A549 (cell line): ENCODE data around the gene CCDC97.

ENCODE experiments used
- CBX2 ChIP-seq: fragments of 200-600 bp; sonication (generic); IDR thresholded peaks from 2 replicates; pipeline ENCODE4 v1.6.1; 2016; ENCODE audit warnings: low read depth, mild to moderate bottlenecking, borderline replicate concordance
- CBX8 ChIP-seq: fragments of 200-600 bp; sonication (generic); IDR thresholded peaks from 2 replicates; pipeline ENCODE4 v1.6.1; 2016
- EP300 ChIP-seq, 2 experiments: fragments of >200 bp; sonication (Bioruptor Twin); formaldehyde crosslinking; IDR thresholded peaks; 2 replicates in 1 of 2; 3 replicates in 1 of 2; pipeline ENCODE4 v1.6.1; 2016 to 2017
- HOXA7 ChIP-seq: fragments of 250-450 bp; sonication (Bioruptor Pico); IDR thresholded peaks from 2 replicates; pipeline ENCODE4 v1.5.0; 2020; ENCODE audit warnings: mild to moderate bottlenecking, moderate library complexity
- MAZ ChIP-seq: fragments of 150-350 bp; IDR thresholded peaks from 2 replicates; pipeline ENCODE4 v1.6.1; 2014; ENCODE audit warnings: antibody characterized with exemption, low read depth, low read length, borderline replicate concordance
- NPAS2 ChIP-seq: fragments of 250-450 bp; sonication (Bioruptor Pico); IDR thresholded peaks from 2 replicates; pipeline ENCODE4 v1.8.0; 2022; ENCODE audit warnings: mild to moderate bottlenecking, moderate library complexity, borderline replicate concordance
- POLR2A ChIP-seq: IDR thresholded peaks from 2 replicates; pipeline ENCODE4 v1.6.1; 2012; ENCODE audit warnings: mild to moderate bottlenecking, low read length
- RAD21 ChIP-seq, 2 experiments: fragments of >200 bp in 1 of 2; sonication (Bioruptor Twin) in 1 of 2; formaldehyde crosslinking in 1 of 2; IDR thresholded peaks in 1 of 2; conservative IDR thresholded peaks in 1 of 2; 2 replicates in 1 of 2; 3 replicates in 1 of 2; pipeline ENCODE4 v1.6.1; 2012 to 2018; ENCODE audit warnings: inconsistent platforms in 1 of 2
- RARB ChIP-seq: fragments of 250-450 bp; sonication (Bioruptor Pico); IDR thresholded peaks from 2 replicates; pipeline ENCODE4 v1.8.0; 2021; ENCODE audit warnings: mild to moderate bottlenecking, moderate library complexity
- RNF2 ChIP-seq: fragments of 200-600 bp; sonication (generic); IDR thresholded peaks from 2 replicates; pipeline ENCODE4 v1.6.1; 2016; ENCODE audit warnings: low read depth, mild to moderate bottlenecking, antibody characterized with exemption, moderate library complexity, borderline replicate concordance
- SREBF2 ChIP-seq: fragments of 450-650 bp; IDR thresholded peaks from 2 replicates; pipeline ENCODE4 v1.6.1; 2014; ENCODE audit warnings: mild to moderate bottlenecking, moderate library complexity
- TF ChIP-seq, protein P1 (sequence below): fragments of 250-450 bp; sonication (Bioruptor Pico); IDR thresholded peaks from 2 replicates; pipeline ENCODE4 v1.5.0; 2021; ENCODE audit warnings: mild to moderate bottlenecking, moderate library complexity, borderline replicate concordance
- TF ChIP-seq, protein P2 (sequence below): IDR thresholded peaks from 2 replicates; pipeline ENCODE4 v1.6.1; 2012
- TF ChIP-seq, protein P3 (sequence below): fragments of >200 bp; sonication (Bioruptor Twin); formaldehyde crosslinking; IDR thresholded peaks from 3 replicates; pipeline ENCODE4 v1.5.1; 2016

DNA sequence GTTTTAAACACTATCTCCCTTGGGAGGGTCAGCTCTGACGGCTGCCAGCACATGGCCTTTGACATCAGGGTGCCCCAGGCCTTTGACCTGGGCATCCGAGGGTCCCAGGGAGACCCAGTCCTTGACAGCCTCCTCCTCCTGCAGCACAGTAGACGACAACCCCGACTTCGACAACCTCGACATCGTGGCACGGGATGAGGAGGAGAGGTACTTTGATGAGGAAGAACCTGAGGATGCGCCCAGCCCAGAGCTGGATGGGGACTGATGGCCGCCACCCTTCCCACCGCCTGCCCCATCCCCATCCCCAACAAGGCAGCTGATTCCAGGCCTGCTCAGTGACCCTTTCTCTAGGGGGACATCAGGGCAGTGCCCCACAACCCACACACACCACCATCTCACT lies 12.5 kb downstream of the CCDC97 start:
- TF ChIP-seq, protein P1, sequence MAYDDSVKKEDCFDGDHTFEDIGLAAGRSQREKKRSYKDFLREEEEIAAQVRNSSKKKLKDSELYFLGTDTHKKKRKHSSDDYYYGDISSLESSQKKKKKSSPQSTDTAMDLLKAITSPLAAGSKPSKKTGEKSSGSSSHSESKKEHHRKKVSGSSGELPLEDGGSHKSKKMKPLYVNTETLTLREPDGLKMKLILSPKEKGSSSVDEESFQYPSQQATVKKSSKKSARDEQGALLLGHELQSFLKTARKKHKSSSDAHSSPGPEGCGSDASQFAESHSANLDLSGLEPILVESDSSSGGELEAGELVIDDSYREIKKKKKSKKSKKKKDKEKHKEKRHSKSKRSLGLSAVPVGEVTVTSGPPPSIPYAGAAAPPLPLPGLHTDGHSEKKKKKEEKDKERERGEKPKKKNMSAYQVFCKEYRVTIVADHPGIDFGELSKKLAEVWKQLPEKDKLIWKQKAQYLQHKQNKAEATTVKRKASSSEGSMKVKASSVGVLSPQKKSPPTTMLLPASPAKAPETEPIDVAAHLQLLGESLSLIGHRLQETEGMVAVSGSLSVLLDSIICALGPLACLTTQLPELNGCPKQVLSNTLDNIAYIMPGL (CRISPR knock-in tag), result no peak
- TF ChIP-seq CBX2, result no peak
- no peak for TF ChIP-seq POLR2A
- TF ChIP-seq EP300 (IDR thresholded peaks at IDR 0.05), result no peak
- no peak for TF ChIP-seq CBX8
- TF ChIP-seq, protein P2, sequence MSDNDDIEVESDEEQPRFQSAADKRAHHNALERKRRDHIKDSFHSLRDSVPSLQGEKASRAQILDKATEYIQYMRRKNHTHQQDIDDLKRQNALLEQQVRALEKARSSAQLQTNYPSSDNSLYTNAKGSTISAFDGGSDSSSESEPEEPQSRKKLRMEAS, result no peak
- no peak for TF ChIP-seq HOXA7
- no peak for TF ChIP-seq RNF2
- TF ChIP-seq, protein P3, sequence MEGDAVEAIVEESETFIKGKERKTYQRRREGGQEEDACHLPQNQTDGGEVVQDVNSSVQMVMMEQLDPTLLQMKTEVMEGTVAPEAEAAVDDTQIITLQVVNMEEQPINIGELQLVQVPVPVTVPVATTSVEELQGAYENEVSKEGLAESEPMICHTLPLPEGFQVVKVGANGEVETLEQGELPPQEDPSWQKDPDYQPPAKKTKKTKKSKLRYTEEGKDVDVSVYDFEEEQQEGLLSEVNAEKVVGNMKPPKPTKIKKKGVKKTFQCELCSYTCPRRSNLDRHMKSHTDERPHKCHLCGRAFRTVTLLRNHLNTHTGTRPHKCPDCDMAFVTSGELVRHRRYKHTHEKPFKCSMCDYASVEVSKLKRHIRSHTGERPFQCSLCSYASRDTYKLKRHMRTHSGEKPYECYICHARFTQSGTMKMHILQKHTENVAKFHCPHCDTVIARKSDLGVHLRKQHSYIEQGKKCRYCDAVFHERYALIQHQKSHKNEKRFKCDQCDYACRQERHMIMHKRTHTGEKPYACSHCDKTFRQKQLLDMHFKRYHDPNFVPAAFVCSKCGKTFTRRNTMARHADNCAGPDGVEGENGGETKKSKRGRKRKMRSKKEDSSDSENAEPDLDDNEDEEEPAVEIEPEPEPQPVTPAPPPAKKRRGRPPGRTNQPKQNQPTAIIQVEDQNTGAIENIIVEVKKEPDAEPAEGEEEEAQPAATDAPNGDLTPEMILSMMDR, result no peak
- TF ChIP-seq RAD21 (conservative IDR thresholded peaks at IDR 0.05 in 1 of 2, IDR thresholded peaks at IDR 0.05 in 1 of 2), result no peak
- TF ChIP-seq SREBF2, result no peak
- TF ChIP-seq RARB (CRISPR knock-in tag), result no peak
- no peak for TF ChIP-seq MAZ
- no peak for TF ChIP-seq NPAS2 (CRISPR knock-in tag)
